ENCODE measurements around the gene IFI27. TPM values are rescaled to one million over a fixed set of nuclear protein-coding genes. Genes with fewer than 3 reads are reported as not detected.

Gene IFI27
- total and polyA plus RNA-seq, 2 donors (not counting 1 experiment from before 2014, with no cell fraction given): 0.15 to 0.81 TPM

DNA sequence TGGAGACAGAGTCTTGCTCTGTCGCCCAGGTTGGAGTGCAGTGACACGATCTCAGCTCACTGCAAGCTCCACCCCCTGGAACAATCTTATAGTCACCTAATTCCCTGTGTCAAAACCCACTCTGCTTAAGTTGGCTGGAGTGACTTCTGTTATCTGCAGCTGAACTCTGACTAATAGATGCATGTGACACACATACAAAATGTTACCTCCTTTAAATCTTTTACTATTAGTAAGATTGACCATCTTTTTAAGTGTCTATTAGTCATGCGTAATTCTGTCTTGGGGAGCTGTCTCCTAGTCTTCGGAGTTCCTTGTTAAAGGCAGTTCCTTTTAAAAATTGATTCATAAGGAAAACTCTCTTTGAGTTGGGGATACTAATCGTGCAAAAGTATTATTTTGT, 22.0 kb upstream of the IFI27 start:
- ChIA-PET CTCF (interaction anchor here (1.3 kb wide), 1 partner anchor 44 kb away, joined by 4 read pairs; no protein-coding TSS in a partner anchor), POLR2A (no interaction called here)
- H3K27me3 Mint-ChIP-seq: no peaks in the 10 kb centered on the region
- ATAC-seq (ENCODE audit: low read depth) (no peak), DNase-seq (no peak)
- H3K9me3 Mint-ChIP-seq (ENCODE audit: insufficient read depth): no peaks in the 10 kb centered on the region
- Histone ChIP-seq H3K27me3 (replicated peaks in 1 of 4; ENCODE audit: control extremely low read depth in 1 of 4, control insufficient read depth in 3 of 4, insufficient read depth in 4 of 4, low read length in 3 of 4) (no peaks in the 10 kb centered on the region), H3K4me3 (ENCODE audit: control extremely low read depth in 1 of 5, extremely low read depth in 1 of 5, insufficient read depth in 1 of 5, low read depth in 2 of 5, low read length in 4 of 5) (no peak overlapping the region), H2AFZ (ENCODE audit: insufficient read depth, low read depth, low read length, poor library complexity, severe bottlenecking) (no peak overlapping the region), H3K4me2 (replicated peaks; ENCODE audit: low read depth, low read length, poor library complexity, severe bottlenecking) (no peak overlapping the region), H3K36me3 (replicated peaks in 1 of 2; ENCODE audit: control extremely low read depth in 1 of 2, control insufficient read depth in 1 of 2, extremely low read depth in 1 of 2, insufficient read depth in 2 of 2, low read length in 1 of 2) (no peaks in the 10 kb centered on the region), H3K9ac (ENCODE audit: low read length) (no peak overlapping the region), H3K79me2 (ENCODE audit: control insufficient read depth, insufficient read depth, low read length) (no peaks in the 10 kb centered on the region), H4K20me1 (ENCODE audit: control insufficient read depth, insufficient read depth, low read length, poor library complexity, severe bottlenecking) (no peaks in the 10 kb centered on the region), H3K4me1 (ENCODE audit: control insufficient read depth in 2 of 2, insufficient read depth in 2 of 2, low read length in 2 of 2) (no peaks in the 10 kb centered on the region), H3K9me3 (ENCODE audit: control extremely low read depth in 1 of 3, control insufficient read depth in 2 of 3, insufficient read depth in 1 of 3, low read length in 2 of 3) (no peaks in the 10 kb centered on the region), H3K27ac (ENCODE audit: low read length in 2 of 2) (no peak overlapping the region)
- H3K27ac Mint-ChIP-seq: no peak overlapping the region
- no peak overlapping the region for H3K4me3 Mint-ChIP-seq
- H3K4me1 Mint-ChIP-seq: no peaks in the 10 kb centered on the region
- no CpG with 5 or more reads among the region's 5 CpGs for WGBS (ENCODE audit: insufficient coverage)
- no peak for TF ChIP-seq EZH2 (IDR thresholded peaks at IDR 0.05; ENCODE audit: borderline replicate concordance, insufficient read depth, low read depth, low read length, poor library complexity, severe bottlenecking)
- TF ChIP-seq, protein P1, sequence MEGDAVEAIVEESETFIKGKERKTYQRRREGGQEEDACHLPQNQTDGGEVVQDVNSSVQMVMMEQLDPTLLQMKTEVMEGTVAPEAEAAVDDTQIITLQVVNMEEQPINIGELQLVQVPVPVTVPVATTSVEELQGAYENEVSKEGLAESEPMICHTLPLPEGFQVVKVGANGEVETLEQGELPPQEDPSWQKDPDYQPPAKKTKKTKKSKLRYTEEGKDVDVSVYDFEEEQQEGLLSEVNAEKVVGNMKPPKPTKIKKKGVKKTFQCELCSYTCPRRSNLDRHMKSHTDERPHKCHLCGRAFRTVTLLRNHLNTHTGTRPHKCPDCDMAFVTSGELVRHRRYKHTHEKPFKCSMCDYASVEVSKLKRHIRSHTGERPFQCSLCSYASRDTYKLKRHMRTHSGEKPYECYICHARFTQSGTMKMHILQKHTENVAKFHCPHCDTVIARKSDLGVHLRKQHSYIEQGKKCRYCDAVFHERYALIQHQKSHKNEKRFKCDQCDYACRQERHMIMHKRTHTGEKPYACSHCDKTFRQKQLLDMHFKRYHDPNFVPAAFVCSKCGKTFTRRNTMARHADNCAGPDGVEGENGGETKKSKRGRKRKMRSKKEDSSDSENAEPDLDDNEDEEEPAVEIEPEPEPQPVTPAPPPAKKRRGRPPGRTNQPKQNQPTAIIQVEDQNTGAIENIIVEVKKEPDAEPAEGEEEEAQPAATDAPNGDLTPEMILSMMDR (IDR thresholded peaks at IDR 0.05): no peak
- intact Hi-C loops (cut with micrococcal nuclease): no loop called here

DNA sequence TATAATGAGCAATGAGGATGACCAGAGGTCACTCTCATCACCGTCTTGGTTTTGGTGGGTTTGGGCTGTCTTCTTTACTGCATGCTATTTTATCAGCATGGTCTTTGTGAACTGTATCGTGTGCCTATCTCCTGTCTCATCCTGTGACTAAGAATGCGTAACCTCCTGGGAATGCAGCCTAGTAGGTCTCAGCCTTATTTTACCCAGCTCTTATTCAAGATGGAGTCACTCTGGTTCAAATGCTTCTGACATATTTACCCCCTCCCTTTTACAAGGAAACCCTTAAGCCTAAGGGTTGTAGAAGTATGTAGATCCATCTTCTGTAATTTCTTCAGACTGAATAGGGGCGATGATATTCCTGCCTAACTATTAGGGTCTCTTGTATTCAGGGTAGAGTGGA, 21.1 kb upstream of the IFI27 start:
- no peak for DNase-seq
- H4K20me1 ChIP-seq (ENCODE audit: control insufficient read depth, insufficient read depth, low read length, poor library complexity, severe bottlenecking): no peaks in the 10 kb centered on the region
- TF ChIP-seq, protein P1 (IDR thresholded peaks at IDR 0.05): no peak
- TF ChIP-seq EZH2 (IDR thresholded peaks at IDR 0.05; ENCODE audit: borderline replicate concordance, insufficient read depth, low read depth, low read length, poor library complexity, severe bottlenecking): no peak
- Mint-ChIP-seq H3K9me3 (ENCODE audit: insufficient read depth) (no peaks in the 10 kb centered on the region), H3K27me3 (no peaks in the 10 kb centered on the region), H3K27ac (no peak overlapping the region), H3K4me3 (no peak overlapping the region), H3K4me1 (no peaks in the 10 kb centered on the region)
- no peaks in the 10 kb centered on the region for H3K9me3 ChIP-seq (ENCODE audit: control extremely low read depth in 1 of 3, control insufficient read depth in 2 of 3, insufficient read depth in 1 of 3, low read length in 2 of 3)
- ATAC-seq (ENCODE audit: low read depth): no peak
- no peaks in the 10 kb centered on the region for H3K4me1 ChIP-seq (ENCODE audit: control insufficient read depth in 2 of 2, insufficient read depth in 2 of 2, low read length in 2 of 2)
- 100% methylated on average over 1 of the region's 4 CpGs for WGBS (ENCODE audit: insufficient coverage)
- H3K36me3 ChIP-seq (replicated peaks in 1 of 2; ENCODE audit: control extremely low read depth in 1 of 2, control insufficient read depth in 1 of 2, extremely low read depth in 1 of 2, insufficient read depth in 2 of 2, low read length in 1 of 2): no peaks in the 10 kb centered on the region
- H3K79me2 ChIP-seq (ENCODE audit: control insufficient read depth, insufficient read depth, low read length): no peaks in the 10 kb centered on the region
- H3K27me3 ChIP-seq (replicated peaks in 1 of 4; ENCODE audit: control extremely low read depth in 1 of 4, control insufficient read depth in 3 of 4, insufficient read depth in 4 of 4, low read length in 3 of 4): no peaks in the 10 kb centered on the region
- no peak overlapping the region for H3K4me2 ChIP-seq (replicated peaks; ENCODE audit: low read depth, low read length, poor library complexity, severe bottlenecking)
- H3K9ac ChIP-seq (ENCODE audit: low read length): no peak overlapping the region
- no peak overlapping the region for H3K27ac ChIP-seq (ENCODE audit: low read length in 2 of 2)
- H2AFZ ChIP-seq (ENCODE audit: insufficient read depth, low read depth, low read length, poor library complexity, severe bottlenecking): no peak overlapping the region
- POLR2A ChIA-PET: no interaction called here
- CTCF ChIA-PET: interaction anchor here (1.3 kb wide), 1 partner anchor 47 kb away, joined by 5 read pairs; no protein-coding TSS in a partner anchor
- intact Hi-C loops (cut with micrococcal nuclease): no loop called here
- no peak overlapping the region for H3K4me3 ChIP-seq (ENCODE audit: control extremely low read depth in 1 of 5, extremely low read depth in 1 of 5, insufficient read depth in 1 of 5, low read depth in 2 of 5, low read length in 4 of 5)

Measured in B cell (primary cell).